HG02571 (cell line): ENCODE measurements around the gene RAD21L1.

Experiments
- ATAC-seq: cut with Tn5 transposase; IDR thresholded peaks from one replicate; pipeline ENCODE4 v1.9.1; 2021; ENCODE audit warnings: mild to moderate bottlenecking, moderate library complexity; ENCODE audit not compliant: unreplicated experiment

RAD21L1 gene

GRCh38 chr20:1269235-1269634 is 43.4 kb downstream of the RAD21L1 start:
- no peak for ATAC-seq

DNA sequence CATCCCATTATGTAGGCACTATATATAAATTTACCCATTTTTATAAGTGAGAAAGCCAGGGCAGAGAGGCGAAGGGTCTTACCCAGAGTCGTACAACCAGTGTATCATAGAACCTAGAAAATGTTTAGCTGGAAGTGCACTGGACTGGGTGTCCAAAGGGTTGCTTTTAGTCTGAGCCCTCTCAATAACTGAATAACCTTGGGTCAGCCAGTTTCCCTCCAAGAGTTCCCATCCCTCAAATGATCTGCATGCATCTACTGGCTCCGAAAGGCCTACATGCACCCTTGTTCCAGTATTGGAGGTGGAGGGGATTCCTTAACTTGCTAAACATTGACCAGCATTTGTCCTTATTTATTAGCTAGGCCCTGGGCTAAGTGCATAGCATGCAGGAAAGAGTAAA is 44.0 kb downstream of the RAD21L1 start:
- ATAC-seq, result no peak

DNA sequence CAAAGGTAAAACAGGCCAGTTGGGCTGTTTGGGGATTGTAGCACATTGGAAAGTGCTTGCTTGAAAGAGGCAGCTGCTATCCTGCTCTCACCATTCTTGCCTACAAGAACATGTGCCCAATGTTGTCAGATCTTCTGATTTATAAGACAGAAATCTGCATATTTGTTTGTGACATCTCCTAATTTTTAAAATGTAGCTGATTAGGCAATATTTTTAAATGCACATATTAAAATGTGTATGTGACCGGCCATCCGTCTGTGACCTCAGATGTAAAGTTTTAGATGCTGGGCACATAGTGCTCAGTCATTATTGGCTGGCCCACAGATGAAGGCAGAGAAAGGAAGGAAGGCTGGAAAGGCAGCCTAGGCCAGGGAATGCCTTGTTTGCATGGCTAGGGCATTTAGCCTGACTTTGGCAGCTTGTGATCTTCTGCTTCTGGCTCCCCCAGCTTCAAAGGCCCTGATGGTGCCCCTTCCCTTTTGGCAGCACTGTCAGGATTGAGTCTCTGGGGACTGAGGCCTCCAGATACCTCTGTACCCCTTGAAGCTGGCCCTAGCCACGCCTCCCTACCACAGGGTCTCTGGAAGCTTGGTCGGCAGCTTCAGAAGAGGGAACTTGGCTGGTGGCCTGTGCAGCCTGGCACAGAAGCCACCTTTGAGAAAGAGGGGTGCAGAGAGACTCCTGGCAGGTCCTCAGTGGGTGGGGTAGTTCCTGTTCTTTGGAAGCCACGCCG is 46.7 kb downstream of the RAD21L1 start:
- ATAC-seq, result no peak

DNA sequence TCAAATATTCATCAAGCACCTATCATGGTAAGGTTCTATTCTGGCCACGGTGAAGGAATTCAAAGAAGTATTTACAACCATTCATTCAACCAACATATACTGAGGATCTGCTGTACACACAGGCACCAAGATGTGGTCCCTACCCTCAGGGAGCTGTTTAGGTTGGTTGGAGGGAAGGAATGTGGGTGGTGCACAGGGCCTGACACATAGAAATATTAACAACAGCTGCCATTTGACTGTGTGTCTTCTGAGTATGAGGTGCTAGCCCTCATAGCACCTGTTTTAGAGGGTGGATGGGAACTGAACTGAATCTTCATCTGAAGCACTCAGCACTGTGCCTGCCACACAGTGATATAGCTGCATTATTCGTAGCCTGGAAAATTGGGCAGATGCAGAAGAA is 47.5 kb downstream of the RAD21L1 start:
- no peak for ATAC-seq

DNA sequence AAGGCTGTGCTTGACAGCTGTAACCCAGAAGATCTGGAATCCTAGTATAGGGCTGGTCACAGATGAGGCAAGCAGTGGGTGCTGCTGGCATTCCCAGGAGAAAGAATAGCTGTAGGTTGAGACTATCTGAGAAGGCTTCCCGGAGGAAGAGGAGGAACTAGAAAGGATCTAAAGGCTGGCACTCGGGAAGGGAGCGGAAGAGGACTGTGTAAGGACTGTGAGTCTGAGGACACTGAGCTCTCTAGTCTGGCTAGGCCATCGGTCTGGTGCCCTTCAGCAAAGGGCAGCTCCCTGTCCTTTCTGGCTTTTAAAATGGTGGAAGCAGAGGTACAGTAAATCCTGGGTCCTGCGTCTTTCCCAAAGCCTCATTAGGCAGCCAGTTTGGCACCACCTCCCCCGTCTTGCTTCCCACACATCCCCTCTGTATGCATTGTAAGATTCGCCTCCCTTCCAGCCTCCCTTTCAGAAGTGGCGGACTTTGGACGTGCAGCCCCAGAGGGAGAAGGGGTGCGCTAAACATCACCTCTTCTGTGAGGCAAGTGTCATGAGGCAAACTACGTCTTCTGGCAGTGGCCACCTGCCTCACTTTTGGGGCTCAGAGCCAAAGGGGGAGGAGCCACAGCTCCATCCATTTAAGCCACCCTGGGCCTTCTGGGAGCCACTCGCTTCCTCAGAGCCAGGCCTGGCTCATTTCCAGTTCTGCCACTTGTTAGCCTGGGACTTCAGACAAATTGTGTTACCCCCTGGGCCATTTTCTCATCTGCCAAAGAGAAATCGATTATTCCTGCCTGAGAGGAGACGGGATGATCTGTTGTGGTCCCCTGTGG is 48.9 kb downstream of the RAD21L1 start:
- ATAC-seq, result no peak

- ATAC-seq, result no peak
Observed at GRCh38 chr20:1275919-1276318, 50.1 kb downstream of the RAD21L1 start.

GRCh38 chr20:1277529-1278322 is 51.9 kb downstream of the RAD21L1 start:
- no peak for ATAC-seq

DNA sequence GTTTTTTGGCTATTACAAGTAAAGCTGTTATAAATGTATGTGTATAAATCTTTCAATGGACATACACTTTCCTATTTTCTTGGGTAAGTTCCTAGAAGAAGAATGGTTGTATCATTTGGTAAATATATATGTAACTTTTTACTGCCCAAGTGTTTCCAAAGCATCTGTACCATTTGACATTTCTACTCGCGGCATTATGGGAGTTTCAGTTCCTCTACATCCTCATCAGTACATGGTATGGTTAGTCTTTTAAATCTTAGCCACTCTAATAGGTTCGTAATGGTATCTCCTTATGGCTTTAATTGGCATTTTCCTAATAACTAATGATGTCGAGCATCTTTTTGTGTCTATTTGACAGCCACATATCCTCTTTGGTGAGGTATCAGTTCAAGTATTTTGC is 53.1 kb downstream of the RAD21L1 start:
- no peak for ATAC-seq

DNA sequence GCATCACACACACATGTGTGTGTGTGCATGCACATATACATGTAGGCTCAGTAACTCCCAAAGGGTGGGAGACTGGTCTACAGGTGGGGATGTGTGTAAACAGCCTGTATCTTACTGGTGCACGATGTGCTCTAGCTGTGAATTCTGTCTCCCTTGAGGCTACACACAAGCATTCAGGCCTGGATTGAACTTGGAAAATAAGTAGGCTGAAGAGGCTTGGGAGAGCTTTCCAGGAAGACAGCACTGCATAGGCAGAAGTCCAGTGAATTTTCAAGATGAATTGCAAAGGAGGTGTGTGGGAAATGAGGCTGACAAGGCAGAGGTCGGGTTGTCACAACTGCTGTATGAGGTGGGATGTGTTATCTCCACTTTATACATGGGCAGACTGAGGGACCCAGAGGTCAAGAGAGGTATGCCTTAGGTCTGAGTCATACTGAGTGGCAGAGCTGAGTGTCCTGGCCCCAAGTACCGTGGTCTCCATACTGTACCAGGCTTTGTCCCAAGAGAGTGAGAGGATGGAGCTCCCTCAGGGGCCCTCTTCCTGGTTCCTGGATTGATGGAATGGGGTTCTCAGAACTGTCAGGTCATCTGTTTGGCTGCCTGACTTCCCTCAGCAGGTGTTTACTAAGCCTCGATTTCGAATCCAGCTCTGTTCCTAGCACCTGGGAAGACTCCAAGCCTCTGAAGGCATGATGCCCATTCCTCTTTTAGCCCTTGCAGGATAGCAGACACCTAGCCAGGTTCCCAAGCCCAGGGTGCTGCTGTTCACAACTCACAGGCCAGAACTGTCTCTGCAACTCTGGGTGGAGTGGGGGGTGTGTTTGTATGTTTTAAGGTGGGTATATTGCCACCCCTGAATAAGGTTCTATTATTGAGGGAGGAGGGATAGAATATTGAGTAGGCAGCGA is 54.6 kb downstream of the RAD21L1 start:
- ATAC-seq, result no peak

DNA sequence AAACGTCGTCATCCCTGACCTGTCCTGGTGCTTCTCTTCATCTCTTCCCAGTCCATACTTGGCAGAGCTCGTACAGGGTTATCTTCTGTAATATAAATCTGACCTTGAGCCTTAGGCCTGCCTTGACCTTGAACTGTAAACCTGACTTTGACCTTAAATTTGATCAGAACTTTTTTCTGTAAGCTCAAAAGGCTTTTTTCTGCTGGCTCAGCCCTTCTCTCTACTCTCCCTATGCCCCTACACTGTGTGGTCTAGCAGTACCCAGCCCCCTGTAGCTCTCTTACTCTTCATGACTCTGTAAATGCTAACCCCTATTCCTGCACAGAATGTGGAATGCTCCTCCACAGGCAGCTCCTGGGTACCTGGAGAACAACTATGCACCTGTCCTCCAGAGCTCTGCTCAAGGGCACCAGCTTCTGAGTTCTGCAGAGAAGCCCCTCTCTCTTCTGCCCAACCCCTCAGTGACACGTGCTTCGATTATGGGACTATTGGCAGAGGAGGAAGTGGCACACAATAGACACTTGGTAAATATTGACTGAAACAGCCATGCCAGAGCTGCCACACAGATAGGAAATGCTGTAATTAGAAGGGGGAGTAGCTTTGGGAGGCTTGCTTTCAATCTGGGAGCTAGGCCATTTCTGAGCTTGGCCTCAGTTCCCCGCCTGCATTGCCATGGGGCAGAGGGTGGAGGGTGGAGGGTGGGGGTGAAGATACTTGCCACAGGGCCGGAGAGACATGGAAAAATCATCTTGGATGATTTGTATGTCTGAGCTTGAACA is 55.6 kb downstream of the RAD21L1 start:
- no peak for ATAC-seq

- no peak for ATAC-seq
Observed at GRCh38 chr20:1282966-1283365, 57.1 kb downstream of the RAD21L1 start.

DNA sequence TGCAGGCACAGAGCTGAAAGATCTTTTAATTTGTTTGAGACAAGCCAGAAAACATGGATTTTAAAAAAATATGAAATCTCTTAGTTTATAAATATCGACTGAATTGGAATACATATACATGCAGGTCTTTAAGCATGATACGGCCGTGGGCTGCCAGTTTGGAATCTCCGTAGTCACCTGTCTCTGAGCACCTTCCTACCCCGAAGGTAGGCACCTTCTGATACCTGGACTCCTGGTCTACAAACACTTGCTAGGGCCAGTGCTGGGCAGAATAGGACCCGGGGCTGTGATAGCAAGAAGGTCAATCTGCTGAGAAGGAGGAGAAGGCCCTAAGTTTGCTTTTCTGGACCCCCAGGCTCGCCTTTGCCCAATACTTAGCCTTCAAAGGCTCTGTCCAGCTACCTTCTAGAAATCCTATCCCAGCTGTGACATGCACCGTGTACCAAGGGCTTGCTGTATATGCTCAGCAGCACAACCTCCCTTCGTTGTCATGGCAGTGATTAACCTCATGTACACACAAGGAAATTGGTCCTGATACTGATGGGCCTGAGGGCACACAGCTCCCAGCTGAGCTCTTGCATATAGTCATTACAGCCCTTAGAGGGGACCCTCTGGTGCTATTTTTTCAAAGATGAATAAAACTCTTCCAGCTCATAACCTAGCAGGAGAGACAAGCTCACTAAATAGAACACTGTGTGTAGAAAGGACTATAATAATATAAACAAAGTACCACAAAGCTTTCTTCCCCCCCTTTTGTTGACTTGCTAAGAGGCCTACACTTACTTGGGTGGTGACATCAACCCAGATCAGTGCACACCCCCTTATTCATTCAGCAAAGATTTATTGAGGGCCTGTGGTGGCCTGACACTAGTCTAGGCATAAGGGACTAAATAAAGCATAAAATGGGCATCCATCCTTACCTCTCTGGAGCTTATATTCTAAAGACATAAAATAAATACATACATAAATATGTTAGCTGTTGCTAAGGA is 58.0 kb downstream of the RAD21L1 start:
- ATAC-seq, result no peak

DNA sequence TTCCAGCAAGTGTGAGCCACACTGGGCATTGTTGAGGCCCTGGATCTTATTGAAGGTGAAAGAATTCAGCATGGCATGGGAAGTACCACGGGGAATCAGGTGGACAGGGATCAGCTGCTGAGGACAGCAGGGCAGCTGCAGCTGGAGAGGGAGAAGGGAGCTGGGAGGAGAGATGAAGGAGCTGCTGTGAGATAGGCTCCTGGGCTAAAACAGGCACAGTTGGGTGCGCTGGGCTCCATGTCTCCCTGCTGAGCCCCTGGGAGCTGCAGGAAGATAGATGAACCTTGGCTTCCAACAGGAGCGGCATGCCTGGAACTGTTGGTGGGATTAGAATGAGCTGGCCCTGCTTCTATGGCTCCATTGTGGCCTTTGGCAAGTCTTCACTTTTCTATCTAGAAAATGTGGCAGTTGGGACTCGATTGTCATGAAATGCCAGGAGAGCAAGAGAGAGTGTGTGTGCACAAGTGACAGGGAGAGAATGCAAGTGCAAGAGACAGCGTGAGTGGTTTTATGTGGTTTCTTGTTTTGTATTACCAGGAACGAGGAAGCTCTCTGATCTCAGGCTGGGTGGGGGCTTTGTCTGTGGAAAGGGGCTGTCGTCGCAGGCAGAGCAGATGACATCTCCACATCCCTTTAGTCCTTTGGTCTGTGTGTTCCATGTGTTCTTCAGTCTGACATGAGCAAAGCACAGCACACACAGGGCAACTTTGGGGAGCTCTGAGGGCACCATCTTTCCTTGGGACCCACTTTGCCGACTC is 60.6 kb downstream of the RAD21L1 start:
- no peak for ATAC-seq

DNA sequence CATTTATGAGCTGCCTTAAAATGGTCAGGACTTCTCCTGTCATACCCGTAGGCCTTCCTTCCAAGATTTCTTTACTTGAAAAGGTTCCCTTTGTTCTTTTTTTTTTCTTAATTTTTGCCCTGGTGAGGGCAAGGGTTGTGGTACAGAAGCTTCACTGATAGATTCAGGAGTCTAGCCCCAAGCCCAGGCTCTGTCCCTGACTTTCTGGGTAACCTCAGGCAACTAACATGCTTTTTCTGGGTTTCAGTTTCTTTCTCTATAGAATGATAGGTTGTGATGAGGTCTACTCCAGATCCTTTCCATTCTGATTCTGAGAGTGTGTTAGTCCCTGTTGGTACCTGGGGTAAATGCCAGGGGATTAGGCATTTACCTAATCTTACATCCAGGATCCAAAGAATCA is 61.5 kb downstream of the RAD21L1 start:
- ATAC-seq, result no peak

GRCh38 chr20:1287787-1288569 is 62.1 kb downstream of the RAD21L1 start:
- no peak for ATAC-seq

- no peak for ATAC-seq
Observed at GRCh38 chr20:1291191-1291741, 65.4 kb downstream of the RAD21L1 start.

GRCh38 chr20:1292620-1293019 is 66.8 kb downstream of the RAD21L1 start:
- ATAC-seq, result no peak
